Hematopoietic multipotent progenitor cell treated with erythropoietin and hydrocortisone succinate and interleukin-3 and kit ligand, for 8 days (in vitro differentiated cells): ENCODE measurements around the gene RNF215.
"Not testable (repeated sequence)": the region's sequence is repeated elsewhere in the genome, so short reads cannot be mapped to it uniquely, and the experiment has no call there.

Source experiments
- DNase-seq: peaks from one replicate; pipeline ENCODE4 v3.0.0-alpha.2; 2015

Gene RNF215

DNA sequence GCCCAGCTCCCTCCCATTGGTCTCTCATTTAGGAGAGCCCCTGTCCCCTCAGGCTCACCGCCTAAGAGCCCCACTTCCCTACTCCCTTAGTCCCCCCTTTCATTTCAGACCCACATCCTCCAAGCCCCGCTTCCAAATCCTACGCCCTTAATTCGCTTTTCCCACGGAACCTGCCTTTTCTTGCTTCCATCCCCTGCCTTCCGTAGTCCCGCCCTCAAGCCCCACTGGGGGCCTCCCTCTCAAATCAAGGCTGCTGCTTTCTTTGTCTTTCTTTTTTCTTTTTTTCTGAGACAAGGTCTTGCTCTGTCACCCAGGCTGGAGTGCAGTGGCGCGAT is 30.0 kb downstream of the RNF215 start:
- DNase-seq = no peak

DNA sequence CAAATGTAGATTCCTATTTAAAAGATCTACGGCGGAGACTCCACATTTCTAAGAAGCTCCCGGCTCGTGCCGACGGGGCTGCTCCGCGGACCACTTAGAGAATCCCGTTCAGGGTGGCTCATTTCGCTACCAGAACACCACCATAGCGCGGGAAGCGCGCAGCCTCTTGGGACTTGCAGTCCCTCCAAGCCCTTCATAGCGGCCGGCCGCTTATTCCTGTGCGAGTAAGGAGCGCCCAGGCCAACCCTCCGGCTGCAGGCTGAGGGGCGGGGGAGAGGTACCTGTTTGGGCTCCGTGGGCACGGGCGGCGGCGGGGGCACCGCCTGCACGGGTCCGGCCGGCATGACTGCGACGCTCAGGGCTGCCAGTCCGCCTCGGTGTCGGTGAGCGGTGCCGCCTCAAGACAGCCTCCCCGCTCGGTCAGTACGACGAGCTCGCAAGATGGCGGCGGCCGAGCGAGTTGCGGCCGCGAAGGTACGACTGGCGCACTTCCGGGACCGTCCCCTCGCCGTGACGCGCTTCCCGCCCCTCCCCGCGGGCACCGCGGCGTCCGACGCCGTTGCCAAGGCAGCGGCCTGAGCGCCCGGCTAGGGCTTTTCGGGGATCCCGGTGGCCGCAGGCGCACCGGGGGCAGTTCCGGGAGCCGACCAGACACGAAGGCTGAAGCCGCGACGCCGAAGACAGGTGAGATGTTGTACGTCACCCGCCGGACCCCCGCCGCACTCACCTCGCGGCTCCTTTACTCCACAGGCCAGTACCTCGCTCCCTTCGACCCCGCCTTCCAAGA is 30.6 kb downstream of the RNF215 start, which contains the start of the genes CCDC157 and SF3A1:
CCDC157 (plus strand) TSS at position 559 of the 787 bp plus-strand sequence. CDS start 8,994 bp downstream, outside the sequence.
SF3A1 (minus strand) TSS at position 446 of the 787 bp plus-strand sequence; CDS start at position 344, 102 bp downstream.
- DNase-seq = peak; percentile 91

DNA sequence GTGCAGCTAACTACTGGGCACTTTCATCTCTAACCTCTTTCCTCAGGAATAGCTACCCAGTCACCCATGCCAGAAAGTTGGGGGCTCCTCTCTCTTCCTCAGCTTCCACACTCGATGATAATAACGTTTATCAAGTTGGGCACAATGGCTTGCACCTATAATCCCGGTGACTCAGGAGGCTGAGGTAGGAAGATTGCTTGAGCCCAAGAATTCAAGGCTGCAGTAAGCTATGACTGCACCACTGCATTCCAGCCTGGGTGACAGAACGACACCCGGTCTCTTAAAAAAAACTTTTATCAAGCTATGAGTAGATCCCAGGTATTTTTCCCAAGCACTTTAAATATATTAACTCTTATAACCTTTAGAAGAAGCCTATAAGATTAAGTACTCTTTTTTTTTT is 32.6 kb downstream of the RNF215 start:
- DNase-seq = no peak

DNA sequence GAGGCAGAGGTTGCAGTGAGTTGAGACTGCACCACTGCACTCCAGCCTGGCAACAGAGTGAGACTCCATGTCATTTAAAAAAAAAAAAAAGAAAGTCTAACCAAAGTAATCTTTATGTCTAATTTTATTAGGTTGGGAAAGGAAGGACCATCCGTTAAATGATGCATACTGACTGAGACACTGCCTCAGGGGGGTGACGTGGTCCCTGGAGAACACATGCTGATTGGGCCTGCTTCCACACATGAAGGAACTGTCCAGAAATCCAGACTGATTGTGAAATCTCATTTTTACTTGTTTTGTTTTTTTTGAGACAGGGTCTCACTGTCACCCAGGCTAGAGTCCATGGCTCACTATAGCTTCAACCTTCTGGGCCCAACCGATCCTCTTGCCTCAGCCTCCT is 36.0 kb downstream of the RNF215 start:
- DNase-seq = no peak

DNA sequence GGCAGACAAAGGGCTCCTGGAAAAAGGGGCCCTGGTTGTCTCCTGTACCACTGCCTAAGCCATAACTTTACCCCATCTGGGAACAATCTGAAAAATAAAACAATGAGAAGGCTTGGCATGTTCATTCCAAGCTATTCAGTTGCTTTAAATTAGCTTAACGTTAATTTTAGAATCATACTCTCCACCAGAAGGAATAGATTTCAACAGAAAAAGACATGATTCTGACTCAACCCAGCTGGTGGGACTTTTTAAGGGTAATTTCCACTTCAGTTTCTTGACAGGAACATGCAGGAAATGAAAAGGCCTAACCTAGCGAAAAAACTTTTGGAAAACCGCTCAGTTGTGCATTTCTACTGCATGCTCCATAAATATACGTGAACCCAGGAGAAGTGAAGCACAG is 38.4 kb downstream of the RNF215 start:
- no peak for DNase-seq

DNA sequence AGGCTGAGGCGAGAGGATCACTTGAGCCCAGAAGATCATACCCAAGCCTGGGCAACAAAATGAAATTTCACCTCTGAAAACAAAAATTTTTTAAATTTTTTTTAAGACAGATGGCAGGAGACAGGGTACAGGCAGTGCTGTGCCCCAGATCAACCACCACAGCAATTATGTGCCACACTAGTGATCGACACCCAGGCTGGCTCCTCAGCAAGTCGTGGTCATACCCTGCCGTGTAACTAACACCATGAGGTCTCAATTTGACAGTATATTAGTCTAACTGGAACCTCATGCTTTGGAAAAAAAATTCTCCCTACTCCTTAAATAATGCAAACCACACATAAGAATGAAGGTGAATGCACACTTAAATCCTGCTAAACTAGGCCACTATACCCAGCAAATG is 38.8 kb downstream of the RNF215 start:
- no peak for DNase-seq

DNA sequence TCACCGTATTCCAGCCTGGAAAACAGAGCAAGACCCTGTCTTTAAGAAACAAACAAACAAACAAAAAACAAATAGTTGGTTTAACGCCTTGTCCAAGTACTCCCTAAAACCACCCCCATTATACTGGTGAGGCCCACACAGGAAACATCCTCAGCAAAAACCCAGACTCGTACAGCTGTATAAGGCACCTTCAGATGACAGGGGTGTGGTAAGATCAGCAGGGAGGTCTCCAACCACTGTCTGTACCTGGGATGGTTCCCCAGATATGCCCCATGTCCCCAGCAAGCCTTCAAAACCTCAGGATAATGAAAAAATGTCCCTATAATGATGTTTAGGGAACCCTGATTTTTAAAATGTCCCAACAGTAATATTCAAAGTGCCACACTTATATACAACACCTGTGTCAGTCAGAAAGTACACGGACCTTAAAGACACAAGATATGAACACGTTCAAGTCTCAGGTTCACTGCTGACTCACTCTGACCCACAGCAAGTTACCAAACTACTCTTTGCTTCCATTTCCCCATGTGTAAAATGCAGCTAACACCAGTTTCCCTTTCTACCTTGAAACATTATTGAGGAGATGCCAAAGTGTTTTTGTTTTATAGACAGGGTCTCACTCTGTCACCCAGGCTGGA is 39.8 kb downstream of the RNF215 start:
- DNase-seq = no peak

DNA sequence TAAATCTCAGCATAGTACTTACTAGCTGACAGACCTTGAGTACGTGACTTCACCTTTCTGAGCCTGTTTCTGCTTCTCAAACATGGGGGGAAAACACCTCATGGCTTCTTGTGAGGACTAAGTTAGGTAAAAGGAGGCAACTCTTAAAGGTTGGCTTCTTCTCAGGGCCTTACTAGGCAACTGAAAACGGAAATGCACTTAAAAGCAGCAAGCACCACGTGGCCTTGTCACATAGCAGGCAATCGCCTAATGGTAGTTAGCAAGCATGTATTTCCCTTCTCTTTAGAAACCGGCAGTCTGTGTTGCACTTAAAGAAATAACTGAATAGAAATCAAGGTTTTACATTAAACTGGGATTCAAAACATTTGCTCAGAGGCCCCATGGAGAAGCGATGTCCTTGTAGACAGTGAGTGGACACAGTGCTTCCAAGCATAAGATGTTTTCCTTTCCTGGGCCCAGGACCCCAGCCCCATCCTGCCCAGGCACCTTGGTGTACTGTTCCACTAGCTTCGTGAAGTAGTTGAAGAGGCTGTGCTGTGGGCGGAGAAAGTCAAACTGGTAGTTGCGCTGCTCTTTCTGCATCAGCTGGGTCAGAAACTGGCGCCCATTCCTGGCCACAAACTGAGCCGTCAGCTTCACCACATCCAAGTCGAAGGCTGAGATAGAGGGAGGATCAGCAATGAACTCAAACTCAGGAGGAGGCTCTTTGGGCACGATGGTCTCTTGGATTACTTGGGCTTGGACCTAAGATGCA is 42.6 kb downstream of the RNF215 start:
- DNase-seq = no peak

DNA sequence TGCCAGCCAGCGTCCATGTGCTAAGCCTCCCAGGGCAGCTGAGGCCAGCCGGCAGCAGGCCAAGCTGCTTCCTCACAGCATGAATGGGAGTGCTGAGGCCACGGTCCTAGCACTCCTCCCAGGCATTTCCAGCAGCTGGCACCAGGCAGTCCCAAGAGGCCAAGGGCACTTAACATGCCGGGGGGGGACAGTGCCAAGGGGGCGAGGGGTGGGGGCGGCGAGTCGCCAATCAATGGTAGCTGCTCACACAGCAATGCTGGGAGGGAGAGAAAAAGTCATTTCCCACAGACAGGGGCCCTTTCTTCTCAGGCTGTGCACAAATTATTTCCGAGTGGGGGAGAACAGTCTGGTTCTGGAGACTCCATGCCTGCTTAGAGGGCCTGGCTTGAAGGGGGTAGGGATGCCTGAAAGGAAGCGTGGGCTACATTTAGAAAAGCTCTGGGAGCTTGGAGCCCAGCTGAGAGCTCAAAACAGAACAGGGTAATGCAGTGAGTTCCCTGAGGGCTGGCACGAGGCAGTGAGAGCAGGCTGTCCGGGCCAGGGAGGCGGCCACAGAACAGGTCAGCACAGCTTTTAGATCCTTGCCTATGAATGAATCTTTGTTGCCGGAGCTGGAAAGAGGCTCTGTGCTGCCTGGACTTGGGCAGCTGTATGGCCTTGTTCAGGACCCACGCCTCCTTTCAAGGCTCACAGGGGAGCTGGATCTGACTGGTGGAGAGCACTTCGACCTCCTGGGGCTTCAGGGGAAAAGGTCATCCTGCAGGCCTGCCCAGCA is 46.1 kb downstream of the RNF215 start:
- DNase-seq = no peak

DNA sequence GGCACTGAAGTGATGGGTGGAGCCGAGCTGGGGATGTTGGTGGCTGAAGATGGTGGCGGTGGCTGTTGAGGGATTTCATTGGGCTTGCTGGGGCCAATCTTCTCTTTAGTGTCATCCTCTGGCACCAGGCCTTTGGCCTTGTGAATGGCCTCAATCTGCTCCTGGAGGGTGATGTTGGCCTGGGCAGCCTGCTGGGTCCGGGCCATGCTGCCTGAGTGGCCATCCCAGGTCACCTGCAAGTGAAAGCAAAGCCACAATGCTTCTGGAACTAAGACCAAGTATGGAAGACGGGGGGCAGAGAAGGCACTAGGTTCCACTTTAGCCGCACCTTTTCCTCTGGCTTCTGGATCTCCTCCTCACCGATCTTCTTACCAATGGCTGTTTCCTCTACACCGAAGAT is 48.4 kb downstream of the RNF215 start:
- no peak for DNase-seq

DNA sequence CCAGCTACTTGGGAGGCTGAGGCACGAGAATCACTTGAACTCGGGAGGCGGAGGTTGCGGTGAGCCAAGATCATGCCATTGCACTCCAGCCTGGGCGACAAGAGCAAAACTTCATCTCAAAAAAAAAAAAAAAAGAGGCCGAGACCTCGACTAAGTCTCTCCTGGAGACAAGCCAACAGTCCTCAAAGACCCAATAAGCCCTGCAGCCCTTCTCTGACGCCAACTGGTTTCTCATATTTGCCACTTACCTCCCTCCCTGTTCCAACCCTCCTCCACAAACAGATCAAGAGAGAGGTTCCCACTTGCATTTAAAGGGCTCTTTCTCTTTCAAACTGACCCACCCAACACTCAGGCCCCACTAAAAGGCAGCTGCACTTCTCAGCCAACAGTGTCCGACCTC is 48.9 kb downstream of the RNF215 start:
- DNase-seq = not testable (repeated sequence)

DNA sequence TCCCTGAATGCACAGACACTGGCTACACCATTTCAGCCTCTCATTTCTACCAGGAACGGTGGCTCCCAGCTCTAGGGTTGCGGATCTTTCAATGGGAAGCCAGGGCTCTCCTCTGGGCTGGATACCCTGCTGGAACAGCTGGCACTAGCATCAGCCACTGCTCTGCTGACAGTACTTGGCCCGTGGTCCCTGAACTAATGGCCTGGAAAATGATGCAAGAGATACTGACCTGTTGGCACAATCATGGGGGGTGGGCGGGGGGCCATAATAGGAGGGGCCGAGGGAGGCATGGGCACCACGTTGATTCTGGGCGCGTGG is 49.8 kb downstream of the RNF215 start:
- no peak for DNase-seq

DNA sequence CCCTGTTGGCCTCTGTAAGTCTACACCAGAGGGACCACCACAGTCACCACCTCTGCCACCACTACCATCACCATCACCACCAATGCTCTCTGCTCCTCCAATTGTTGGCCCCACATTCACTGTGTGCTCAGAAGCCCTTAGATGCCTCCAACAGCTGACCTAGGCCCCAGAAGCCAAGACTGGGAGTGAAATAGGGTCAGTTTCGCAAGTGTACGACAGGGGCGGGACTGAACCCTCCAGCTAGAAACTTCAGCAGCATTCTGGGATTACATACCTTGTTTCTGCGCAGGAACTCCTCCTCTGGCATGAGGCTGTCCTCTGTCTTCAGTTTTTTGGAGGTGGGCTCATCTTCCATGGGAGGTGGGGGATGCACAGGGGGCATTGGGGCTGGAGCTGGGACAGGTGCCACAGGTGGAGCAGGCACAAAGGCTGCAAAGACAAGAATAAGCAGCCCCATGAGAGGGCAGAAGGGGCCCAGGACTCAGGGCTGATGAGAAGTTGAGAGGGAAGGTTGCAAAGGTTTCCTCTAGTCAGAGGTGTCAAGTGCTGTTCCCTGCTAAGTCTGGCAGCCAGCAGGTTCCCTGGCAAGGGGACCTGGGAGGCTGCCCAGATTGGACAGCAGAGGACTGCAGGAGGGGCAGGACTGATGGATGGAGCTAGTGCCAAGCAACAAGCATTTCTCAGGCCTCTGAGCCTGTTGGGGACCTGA is 50.3 kb downstream of the RNF215 start:
- no peak for DNase-seq

DNA sequence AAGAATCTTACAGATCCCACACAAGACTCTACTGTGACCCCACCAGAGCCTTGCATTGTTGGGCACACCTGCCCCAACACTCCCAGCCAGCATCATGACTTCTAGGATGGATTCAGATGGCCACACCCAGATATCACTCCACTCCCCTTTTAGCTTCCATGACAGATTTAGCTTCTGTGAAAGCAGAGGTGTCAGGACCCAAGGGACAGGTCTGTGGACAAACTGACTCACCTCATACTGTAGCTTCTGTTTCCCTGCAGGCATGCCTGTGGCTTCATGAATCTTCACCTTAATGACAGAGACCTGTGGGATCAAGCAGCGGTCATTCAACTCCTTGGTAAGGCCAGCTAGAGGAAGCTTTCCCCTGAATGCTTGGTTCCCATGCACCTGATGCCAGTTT is 52.0 kb downstream of the RNF215 start:
- no peak for DNase-seq

DNA sequence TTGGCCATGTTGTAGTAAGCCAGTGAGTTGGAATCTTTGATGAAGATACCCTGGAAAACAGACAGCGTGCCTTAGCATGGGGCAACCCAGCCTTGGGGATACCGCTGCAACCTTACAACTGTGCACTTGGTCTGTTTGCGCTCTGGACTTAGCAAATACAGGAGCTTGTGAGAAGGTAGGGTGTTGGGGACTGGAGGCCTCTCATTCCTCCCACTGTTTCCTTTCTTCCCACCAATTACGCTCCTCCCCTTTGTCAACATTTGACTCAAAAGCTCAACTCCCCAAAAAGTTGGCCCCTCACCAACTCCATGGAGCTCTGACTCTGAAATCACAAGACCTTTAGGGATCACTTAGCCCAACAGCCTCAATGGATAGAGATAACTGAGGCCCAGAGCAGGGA is 52.6 kb downstream of the RNF215 start:
- DNase-seq = no peak

DNA sequence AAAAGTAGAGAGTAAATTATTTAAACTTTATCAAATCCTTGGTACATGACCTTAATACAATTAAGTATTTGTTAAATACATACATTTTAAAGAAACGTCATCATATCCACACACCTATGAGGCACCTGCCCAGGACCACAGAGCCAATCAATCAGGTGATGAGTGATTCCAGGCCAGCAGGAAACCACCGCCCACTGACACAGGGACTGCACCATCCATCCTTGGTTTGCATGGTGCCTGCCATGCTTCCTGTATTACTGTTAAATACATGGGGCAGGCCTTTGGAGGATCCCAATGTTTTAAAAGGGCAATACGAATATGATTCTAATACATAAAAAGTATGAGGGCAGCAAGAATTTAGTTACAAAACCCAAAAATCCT is 53.5 kb downstream of the RNF215 start:
- no peak for DNase-seq

DNA sequence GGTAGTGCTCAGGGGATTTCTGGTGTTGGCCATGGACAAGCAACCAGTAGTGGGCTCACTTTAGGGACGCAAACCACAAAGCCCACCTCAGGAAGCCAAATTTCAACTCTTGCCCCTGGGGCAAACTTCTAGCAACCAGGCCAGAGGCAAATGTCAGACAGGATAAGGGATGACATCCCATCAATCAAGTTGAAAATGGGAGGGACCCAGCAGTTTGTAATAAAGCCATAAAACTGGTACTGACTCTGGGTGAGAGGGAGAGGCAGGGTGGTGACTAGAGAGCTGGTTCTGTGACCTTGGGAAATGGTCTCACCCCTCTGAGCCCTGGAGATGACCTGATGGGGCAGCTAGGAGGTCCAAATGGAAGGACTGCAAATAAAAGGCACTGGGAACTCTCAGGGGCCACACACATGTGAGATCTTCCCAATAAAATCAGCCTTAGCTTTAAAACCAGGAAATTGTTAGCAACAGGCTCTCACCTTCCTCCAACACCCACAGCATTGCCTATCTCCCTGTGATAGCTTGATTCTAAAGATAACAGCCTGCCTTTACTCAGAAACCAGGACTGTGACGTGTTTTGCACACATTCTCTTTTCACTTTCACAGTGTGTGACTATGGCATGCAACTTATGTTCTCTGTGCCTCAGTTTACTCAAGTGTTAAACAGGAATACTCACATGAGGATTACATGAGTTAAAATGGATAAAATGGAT is 54.1 kb downstream of the RNF215 start:
- no peak for DNase-seq

DNA sequence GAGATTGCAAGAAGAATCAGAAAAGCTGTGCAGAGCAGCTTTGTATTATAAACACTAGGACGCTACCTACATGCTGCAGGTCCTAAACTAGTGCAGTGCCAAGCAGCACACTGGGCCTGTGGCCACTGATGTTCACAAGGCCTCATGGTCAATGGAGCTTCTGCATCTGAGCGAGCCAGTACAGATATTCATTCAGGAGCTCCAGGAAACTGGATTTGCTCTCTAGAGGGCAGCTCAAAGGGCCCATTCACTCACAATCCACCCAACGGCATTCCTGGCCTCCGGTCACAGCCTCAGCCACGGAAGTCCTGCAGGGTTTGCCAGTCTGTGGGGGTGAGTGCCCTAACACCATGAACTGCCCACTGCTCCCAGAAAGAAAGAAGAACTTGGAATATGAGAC is 54.7 kb downstream of the RNF215 start:
- DNase-seq = no peak
